ENCODE measurements around the gene CCSER2. TPM values are rescaled to one million over a fixed set of nuclear protein-coding genes. Genes with fewer than 3 reads are reported as not detected.

Gene CCSER2
- 30.4 and 47.0 TPM in 2 replicates for total RNA-seq

GRCh38 chr10:84328418-84329195 lies at the start of gene CCSER2:
CCSER2 (plus strand) TSS chr10:84328589; CDS start chr10:84371053, 42,464 bp downstream.

Other genes starting within 250 kb of the CCSER2 start
- gene GHITM, start 189.1 kb upstream of the CCSER2 start, total RNA-seq = 281 and 395 TPM in 2 replicates
- under 0.01 and 1.2 TPM in 2 replicates for gene GPR15LG, start 154.8 kb upstream of the CCSER2 start, total RNA-seq
- gene CDHR1, start 134.1 kb upstream of the CCSER2 start, total RNA-seq = 0.68 and 2.8 TPM in 2 replicates
- gene LRIT2, start 103.0 kb upstream of the CCSER2 start, total RNA-seq = not detected in 2 replicates
- not detected in 2 replicates for gene LRIT1, start 87.0 kb upstream of the CCSER2 start, total RNA-seq
- not detected in 2 replicates for gene RGR, start 83.5 kb upstream of the CCSER2 start, total RNA-seq